Keratinocyte (primary cell): ENCODE data around the gene SURF1. TPM values are rescaled to one million over a fixed set of nuclear protein-coding genes. Genes with fewer than 3 reads are reported as not detected.

Source experiments
- DNase-seq: peaks from one replicate; pipeline ENCODE4 v3.0.0-alpha.2; 2011; ENCODE audit warnings: low read depth, missing footprints, low spot score
- FAIRE-seq: peaks from 2 replicates; lab custom pipeline; 2011; peaks lifted over from hg19 to GRCh38; lab: Jason Lieb, UNC
- H2AFZ ChIP-seq: 2 replicates; pipeline ENCODE4 v1.6.0; 2012; ENCODE audit warnings: low read length, control low read depth, inconsistent platforms; ENCODE audit not compliant: control insufficient read depth
- H3K27ac ChIP-seq: 2 replicates; pipeline ENCODE4 v1.5.1; 2011; ENCODE audit warnings: low read length; ENCODE audit not compliant: control insufficient read depth, insufficient read depth
- H3K27me3 ChIP-seq: 3 replicates; pipeline ENCODE4 v1.6.0; 2011; ENCODE audit warnings: low read length; ENCODE audit not compliant: control insufficient read depth, insufficient read depth; ENCODE audit errors: extremely low read depth
- H3K36me3 ChIP-seq, 2 experiments: 2 replicates in 1 of 2; 3 replicates in 1 of 2; pipeline ENCODE4 v1.5.1; 2011; ENCODE audit warnings: low read length in 2 of 2, mild to moderate bottlenecking in 1 of 2; ENCODE audit not compliant: control insufficient read depth in 2 of 2, insufficient read depth in 2 of 2; ENCODE audit errors: extremely low read depth in 1 of 2
- H3K4me1 ChIP-seq: 3 replicates; pipeline ENCODE4 v1.5.1; 2011; ENCODE audit warnings: low read length; ENCODE audit not compliant: control insufficient read depth, insufficient read depth; ENCODE audit errors: extremely low read depth
- H3K4me2 ChIP-seq: 3 replicates; pipeline ENCODE4 v1.6.0; 2011; ENCODE audit warnings: low read depth, low read length; ENCODE audit not compliant: control insufficient read depth, insufficient read depth; ENCODE audit errors: extremely low read depth
- H3K4me3 ChIP-seq, 3 experiments: fragments of 200-600 bp in 1 of 3; sonication (generic) in 1 of 3; 2 replicates in 2 of 3; 3 replicates in 1 of 3; pipeline ENCODE4 v1.5.1; 2011 to 2016; ENCODE audit warnings: low read length in 3 of 3, mild to moderate bottlenecking in 3 of 3, control low read depth in 2 of 3, inconsistent platforms in 1 of 3, low read depth in 1 of 3, mixed read lengths in 1 of 3, mixed run types in 1 of 3, moderate library complexity in 1 of 3; ENCODE audit not compliant: control insufficient read depth in 2 of 3, insufficient read depth in 2 of 3; ENCODE audit errors: extremely low read depth in 1 of 3
- H3K79me2 ChIP-seq: 2 replicates; pipeline ENCODE4 v1.6.0; 2012; ENCODE audit warnings: low read length; ENCODE audit not compliant: control insufficient read depth, insufficient read depth
- H3K9ac ChIP-seq: 3 replicates; pipeline ENCODE4 v1.6.0; 2011; ENCODE audit warnings: low read length; ENCODE audit not compliant: control insufficient read depth, insufficient read depth; ENCODE audit errors: extremely low read depth
- H3K9me1 ChIP-seq: 3 replicates; pipeline ENCODE4 v1.6.0; 2011; ENCODE audit warnings: low read length; ENCODE audit not compliant: control insufficient read depth, insufficient read depth; ENCODE audit errors: extremely low read depth
- H3K9me3 ChIP-seq: 2 replicates; pipeline ENCODE4 v1.5.1; 2012; ENCODE audit warnings: low read depth, low read length; ENCODE audit not compliant: control insufficient read depth
- H4K20me1 ChIP-seq: 3 replicates; pipeline ENCODE4 v1.6.0; 2011; ENCODE audit warnings: low read length; ENCODE audit not compliant: control insufficient read depth, insufficient read depth; ENCODE audit errors: extremely low read depth
- CTCF ChIP-seq, 3 experiments: IDR thresholded peaks in 1 of 3; conservative IDR thresholded peaks in 1 of 3; optimal IDR thresholded peaks in 1 of 3; 2 replicates in 2 of 3; 3 replicates in 1 of 3; pipeline versions ENCODE3 to v1.5.1; 2011; ENCODE audit warnings: low read length in 3 of 3, mild to moderate bottlenecking in 3 of 3, moderate library complexity in 2 of 3, control low read depth in 1 of 3, inconsistent platforms in 1 of 3; ENCODE audit not compliant: insufficient read depth in 2 of 3; ENCODE audit errors: extremely low read depth in 1 of 3
- EZH2 ChIP-seq: IDR thresholded peaks from one replicate; pipeline ENCODE4 v1.6.1; 2012; ENCODE audit warnings: inconsistent platforms, mild to moderate bottlenecking, low read length, moderate library complexity
- dilution Hi-C: fragments of 300-500 bp; cut with MboI; formaldehyde crosslinking; loops from one replicate; pipeline ENCODE4 v1.7.0; 2020; ENCODE audit warnings: low sequenced_read_pairs; ENCODE audit not compliant: extremely low pct_ligation_motif_present
- polyA plus RNA-seq, 5 experiments: library from polyadenylated mRNA; depleted of rRNA in 3 of 5; stranded (reverse) in 3 of 5; stranded (forward) in 1 of 5; unstranded in 1 of 5; fragments of >200 nt; gene quantifications; 1 replicate in 1 of 5; 2 replicates in 3 of 5; 3 replicates in 1 of 5; pipeline versions ENCODE4 v1.2.1 to v1.2.3, GENCODE V29; 2011 to 2012; ENCODE audit warnings: missing spikeins in 2 of 5, low read depth in 1 of 5, low replicate concordance in 1 of 5

SURF1 gene
- polyA plus RNA-seq, 1 donor (not counting 4 experiments of a cell fraction or from before 2014, with no cell fraction given) = 31.1 TPM

GRCh38 chr9:133379153-133380086 lies 23.1 kb upstream of the SURF1 start:
- Histone ChIP-seq H3K27ac (no peak overlapping the region), H3K27me3 (no peaks in the 10 kb centered on the region), H2AFZ (no peak overlapping the region), H3K4me3 (no peak overlapping the region), H3K9me3 (no peaks in the 10 kb centered on the region), H3K9me1 (no peaks in the 10 kb centered on the region), H3K4me2 (no peak overlapping the region), H3K4me1 (peaks cover 6% of the 10 kb centered on the region), H3K9ac (no peak overlapping the region), H3K36me3 (no peaks in the 10 kb centered on the region), H3K79me2 (peaks cover 11% of the 10 kb centered on the region), H4K20me1 (peaks cover 2% of the 10 kb centered on the region)
- DNase-seq = no peak
- dilution Hi-C loops = no loop called here
- no peak for FAIRE-seq
- TF ChIP-seq CTCF (optimal IDR thresholded peaks at IDR 0.05 in 1 of 3, IDR thresholded peaks at IDR 0.05 in 1 of 3, conservative IDR thresholded peaks at IDR 0.05 in 1 of 3; ENCODE audit: extremely low read depth in 1 of 3, insufficient read depth in 2 of 3, low read length in 3 of 3) (no peak), EZH2 (no peak)

- Histone ChIP-seq H3K27me3 (no peaks in the 10 kb centered on the region), H3K36me3 (no peaks in the 10 kb centered on the region), H3K9me1 (no peaks in the 10 kb centered on the region), H3K4me1 (peaks cover 13% of the 10 kb centered on the region), H3K4me3 (no peak overlapping the region), H3K9ac (no peak overlapping the region), H3K4me2 (no peak overlapping the region), H4K20me1 (peaks cover 2% of the 10 kb centered on the region), H3K27ac (no peak overlapping the region), H3K79me2 (peaks cover 20% of the 10 kb centered on the region), H3K9me3 (no peaks in the 10 kb centered on the region), H2AFZ (no peak overlapping the region)
- DNase-seq = no peak
- no peak for FAIRE-seq
- dilution Hi-C loops = no loop called here
- TF ChIP-seq CTCF (optimal IDR thresholded peaks at IDR 0.05 in 1 of 3, IDR thresholded peaks at IDR 0.05 in 1 of 3, conservative IDR thresholded peaks at IDR 0.05 in 1 of 3; ENCODE audit: extremely low read depth in 1 of 3, insufficient read depth in 2 of 3, low read length in 3 of 3) (no peak), EZH2 (no peak)
These were observed 22.2 kb upstream of the SURF1 start for GRCh38 chr9:133378408-133378962.
